Anterior cingulate cortex (tissue), 58 donors: ENCODE measurements around the gene PPP6R3.
"Not testable (repeated sequence)": the region's sequence is repeated elsewhere in the genome, so short reads cannot be mapped to it uniquely, and the experiment has no call there.

Source experiments
- DNase-seq, 58 donors: peaks; one replicate each; lab custom pipeline; 2025; lab: John Stamatoyannopoulos, UW

The PPP6R3 gene

GRCh38 chr11:68521969-68522652 lies 61.6 kb downstream of the PPP6R3 start:
- DNase-seq: no peak

GRCh38 chr11:68523033-68523432 lies 62.5 kb downstream of the PPP6R3 start:
- no peak for DNase-seq

GRCh38 chr11:68523743-68524142 lies 63.2 kb downstream of the PPP6R3 start:
- peak in 4 of 58 donors; percentile 2 to 37 (median 12) for DNase-seq

- DNase-seq: no peak
Measured at GRCh38 chr11:68524213-68524612, 63.7 kb downstream of the PPP6R3 start.

GRCh38 chr11:68524681-68525080 lies 64.1 kb downstream of the PPP6R3 start:
- DNase-seq: no peak

- DNase-seq: no peak
Measured at GRCh38 chr11:68525336-68525735, 64.8 kb downstream of the PPP6R3 start.

GRCh38 chr11:68525930-68526329 lies 65.4 kb downstream of the PPP6R3 start:
- no peak for DNase-seq

GRCh38 chr11:68527585-68527984 lies 67.0 kb downstream of the PPP6R3 start:
- DNase-seq: no peak

- no peak for DNase-seq
Measured at GRCh38 chr11:68528630-68529029, 68.1 kb downstream of the PPP6R3 start.

- DNase-seq: no peak
Measured at GRCh38 chr11:68531129-68531693, 70.7 kb downstream of the PPP6R3 start.

- no peak for DNase-seq
Measured at GRCh38 chr11:68532727-68533369, 72.3 kb downstream of the PPP6R3 start.

GRCh38 chr11:68533945-68534344 lies 73.4 kb downstream of the PPP6R3 start:
- no peak for DNase-seq

- no peak for DNase-seq
Measured at GRCh38 chr11:68535098-68535497, 74.5 kb downstream of the PPP6R3 start.

GRCh38 chr11:68536706-68537105 lies 76.2 kb downstream of the PPP6R3 start:
- DNase-seq: no peak

GRCh38 chr11:68538025-68538424 lies 77.5 kb downstream of the PPP6R3 start:
- DNase-seq: no peak

GRCh38 chr11:68539395-68539794 lies 78.8 kb downstream of the PPP6R3 start:
- no peak for DNase-seq

GRCh38 chr11:68540504-68540903 lies 80.0 kb downstream of the PPP6R3 start:
- not testable (repeated sequence) for DNase-seq

GRCh38 chr11:68541116-68541515 lies 80.6 kb downstream of the PPP6R3 start:
- DNase-seq: no peak

GRCh38 chr11:68541991-68542390 lies 81.4 kb downstream of the PPP6R3 start:
- no peak for DNase-seq

GRCh38 chr11:68542617-68543016 lies 82.1 kb downstream of the PPP6R3 start:
- no peak for DNase-seq

- DNase-seq: no peak
Measured at GRCh38 chr11:68543594-68543993, 83.0 kb downstream of the PPP6R3 start.

GRCh38 chr11:68545347-68545746 lies 84.8 kb downstream of the PPP6R3 start:
- DNase-seq: no peak
